ENCODE results near the gene OR51A7.

- TF ChIP-seq, protein P1, sequence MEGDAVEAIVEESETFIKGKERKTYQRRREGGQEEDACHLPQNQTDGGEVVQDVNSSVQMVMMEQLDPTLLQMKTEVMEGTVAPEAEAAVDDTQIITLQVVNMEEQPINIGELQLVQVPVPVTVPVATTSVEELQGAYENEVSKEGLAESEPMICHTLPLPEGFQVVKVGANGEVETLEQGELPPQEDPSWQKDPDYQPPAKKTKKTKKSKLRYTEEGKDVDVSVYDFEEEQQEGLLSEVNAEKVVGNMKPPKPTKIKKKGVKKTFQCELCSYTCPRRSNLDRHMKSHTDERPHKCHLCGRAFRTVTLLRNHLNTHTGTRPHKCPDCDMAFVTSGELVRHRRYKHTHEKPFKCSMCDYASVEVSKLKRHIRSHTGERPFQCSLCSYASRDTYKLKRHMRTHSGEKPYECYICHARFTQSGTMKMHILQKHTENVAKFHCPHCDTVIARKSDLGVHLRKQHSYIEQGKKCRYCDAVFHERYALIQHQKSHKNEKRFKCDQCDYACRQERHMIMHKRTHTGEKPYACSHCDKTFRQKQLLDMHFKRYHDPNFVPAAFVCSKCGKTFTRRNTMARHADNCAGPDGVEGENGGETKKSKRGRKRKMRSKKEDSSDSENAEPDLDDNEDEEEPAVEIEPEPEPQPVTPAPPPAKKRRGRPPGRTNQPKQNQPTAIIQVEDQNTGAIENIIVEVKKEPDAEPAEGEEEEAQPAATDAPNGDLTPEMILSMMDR (IDR thresholded peaks at IDR 0.05 in 2 of 3, conservative IDR thresholded peaks at IDR 0.05 in 1 of 3; ENCODE audit: borderline replicate concordance in 1 of 3, insufficient read depth in 1 of 3, low read depth in 2 of 3, low read length in 2 of 3), result no peak
- TF ChIP-seq POLR2AphosphoS5 (IDR thresholded peaks at IDR 0.05; ENCODE audit: low read depth, low read length), result no peak
- no peak for TF ChIP-seq MAX (IDR thresholded peaks at IDR 0.05)
- TF ChIP-seq ZFX (IDR thresholded peaks at IDR 0.05), result no peak
- no peak for TF ChIP-seq CEBPB (IDR thresholded peaks at IDR 0.05; ENCODE audit: low read depth)
Measured at GRCh38 chr11:4903484-4903883, at the start of gene OR51A7.
